PC-9 (cell line): ENCODE measurements around the gene RGR.

Experiments used
- EZH2 ChIP-seq: fragments of 200-600 bp; sonication (generic); IDR thresholded peaks from 2 replicates; pipeline ENCODE4 v1.8.0; 2017; ENCODE audit warnings: antibody characterized with exemption, low read depth
- TF ChIP-seq, protein P1 (sequence below): fragments of 200-600 bp; sonication (generic); conservative IDR thresholded peaks from 2 replicates; pipeline ENCODE4 v1.6.1; 2017; ENCODE audit warnings: mixed run types, antibody characterized with exemption, mild to moderate bottlenecking, moderate library complexity

DNA sequence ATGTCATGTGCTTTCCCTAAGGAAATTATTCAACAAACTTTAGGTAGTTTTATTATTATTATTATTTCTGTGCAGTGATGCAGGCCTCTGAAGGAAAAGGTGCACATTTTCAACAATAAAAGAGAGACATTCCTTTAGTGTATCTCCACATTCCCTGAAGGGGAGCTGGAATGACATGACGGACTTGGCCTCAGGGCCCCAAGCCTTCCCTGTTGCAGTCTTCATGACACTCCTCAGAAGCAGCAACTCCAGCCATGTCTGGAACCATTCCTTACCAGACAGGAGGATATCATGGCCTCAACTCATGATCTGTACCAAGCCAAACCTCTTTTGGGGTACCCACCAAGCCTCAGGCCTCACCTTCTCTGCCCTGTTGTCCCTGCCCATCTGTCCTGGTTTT is 48.3 kb downstream of the RGR start:
- no peak for TF ChIP-seq EZH2
- TF ChIP-seq, protein P1, sequence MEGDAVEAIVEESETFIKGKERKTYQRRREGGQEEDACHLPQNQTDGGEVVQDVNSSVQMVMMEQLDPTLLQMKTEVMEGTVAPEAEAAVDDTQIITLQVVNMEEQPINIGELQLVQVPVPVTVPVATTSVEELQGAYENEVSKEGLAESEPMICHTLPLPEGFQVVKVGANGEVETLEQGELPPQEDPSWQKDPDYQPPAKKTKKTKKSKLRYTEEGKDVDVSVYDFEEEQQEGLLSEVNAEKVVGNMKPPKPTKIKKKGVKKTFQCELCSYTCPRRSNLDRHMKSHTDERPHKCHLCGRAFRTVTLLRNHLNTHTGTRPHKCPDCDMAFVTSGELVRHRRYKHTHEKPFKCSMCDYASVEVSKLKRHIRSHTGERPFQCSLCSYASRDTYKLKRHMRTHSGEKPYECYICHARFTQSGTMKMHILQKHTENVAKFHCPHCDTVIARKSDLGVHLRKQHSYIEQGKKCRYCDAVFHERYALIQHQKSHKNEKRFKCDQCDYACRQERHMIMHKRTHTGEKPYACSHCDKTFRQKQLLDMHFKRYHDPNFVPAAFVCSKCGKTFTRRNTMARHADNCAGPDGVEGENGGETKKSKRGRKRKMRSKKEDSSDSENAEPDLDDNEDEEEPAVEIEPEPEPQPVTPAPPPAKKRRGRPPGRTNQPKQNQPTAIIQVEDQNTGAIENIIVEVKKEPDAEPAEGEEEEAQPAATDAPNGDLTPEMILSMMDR, result no peak
